ENCODE measurements around the gene CACNA1B. TPM values are rescaled to one million over a fixed set of nuclear protein-coding genes. Genes with fewer than 3 reads are reported as not detected.

The CACNA1B gene
- total and polyA plus RNA-seq, 7 experiments from 2014 or later = 0.07 TPM; not detected in 6

DNA sequence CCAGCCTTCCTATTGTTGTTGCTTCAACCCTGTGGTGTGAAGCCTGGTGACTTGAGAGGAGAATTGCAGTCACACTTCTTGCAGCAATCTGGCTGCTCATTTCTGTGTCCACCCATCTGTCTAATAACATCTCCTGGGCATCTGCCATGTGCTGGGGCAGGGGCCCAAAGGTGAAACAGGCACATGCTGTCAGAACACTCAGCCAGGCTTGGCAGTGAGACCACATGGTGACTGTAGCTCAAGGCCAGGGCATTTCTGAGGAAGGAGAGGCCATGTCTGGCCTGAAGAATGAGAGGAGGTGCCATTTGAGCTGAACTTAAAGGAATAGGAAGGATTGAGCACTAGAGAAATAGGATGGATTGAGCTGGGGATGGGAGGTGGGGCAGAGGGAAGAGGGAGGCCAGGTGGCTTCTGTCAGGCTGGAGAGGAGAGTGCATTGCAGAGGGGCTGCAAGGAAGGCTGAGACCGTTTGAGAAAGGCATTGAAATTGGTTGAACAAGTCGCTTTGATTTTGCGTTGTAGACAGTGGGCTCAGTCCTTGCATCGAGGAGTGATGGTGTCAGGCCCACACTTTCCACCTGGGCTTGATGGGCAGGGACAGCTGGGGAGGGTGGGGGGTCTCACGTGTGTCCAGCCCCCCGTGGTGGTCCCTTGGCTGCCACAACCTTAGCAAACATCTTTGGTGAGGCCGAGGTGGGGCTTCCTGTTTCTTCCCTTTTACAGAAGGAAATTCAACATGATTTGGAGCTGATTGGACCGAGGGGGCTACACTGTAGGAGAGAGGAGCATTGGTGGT lies 222.4 kb downstream of the CACNA1B start:
- Histone ChIP-seq H3K36me3 (ENCODE audit: control insufficient read depth in 2 of 3, insufficient read depth in 3 of 3, low read length in 3 of 3) (no peaks in the 10 kb centered on the region), H3K4me3 (ENCODE audit: low read length) (no peak overlapping the region), H3K4me1 (ENCODE audit: control insufficient read depth in 2 of 2, insufficient read depth in 2 of 2, low read length in 2 of 2) (no peaks in the 10 kb centered on the region), H3K27ac (ENCODE audit: low read depth, low read length) (no peak overlapping the region), H3K9me3 (ENCODE audit: control insufficient read depth in 2 of 3, low read length in 3 of 3) (no peaks in the 10 kb centered on the region), H3K27me3 (ENCODE audit: control insufficient read depth in 2 of 2, insufficient read depth in 2 of 2, low read length in 2 of 2) (no peaks in the 10 kb centered on the region)
- peak overlapping the region in 3 of 9 donors; percentile 22 to 34 (median 30) for H3K27ac Mint-ChIP-seq
- H3K4me3 Mint-ChIP-seq = no peak overlapping the region
- ChIA-PET CTCF (no interaction called here), POLR2A (no interaction called here)
- no peaks in the 10 kb centered on the region for H3K4me1 Mint-ChIP-seq
- no peak for ATAC-seq
- intact Hi-C loops (cut with micrococcal nuclease) = no loop called here
- peak in 1 of 9 donors; percentile 1 for DNase-seq
- H3K36me3 Mint-ChIP-seq = no peaks in the 10 kb centered on the region
- no peaks in the 10 kb centered on the region for H3K27me3 Mint-ChIP-seq
- peaks cover 0 to 2% (median 0%) of the 10 kb centered on the region in 11 donors for H3K9me3 Mint-ChIP-seq

DNA sequence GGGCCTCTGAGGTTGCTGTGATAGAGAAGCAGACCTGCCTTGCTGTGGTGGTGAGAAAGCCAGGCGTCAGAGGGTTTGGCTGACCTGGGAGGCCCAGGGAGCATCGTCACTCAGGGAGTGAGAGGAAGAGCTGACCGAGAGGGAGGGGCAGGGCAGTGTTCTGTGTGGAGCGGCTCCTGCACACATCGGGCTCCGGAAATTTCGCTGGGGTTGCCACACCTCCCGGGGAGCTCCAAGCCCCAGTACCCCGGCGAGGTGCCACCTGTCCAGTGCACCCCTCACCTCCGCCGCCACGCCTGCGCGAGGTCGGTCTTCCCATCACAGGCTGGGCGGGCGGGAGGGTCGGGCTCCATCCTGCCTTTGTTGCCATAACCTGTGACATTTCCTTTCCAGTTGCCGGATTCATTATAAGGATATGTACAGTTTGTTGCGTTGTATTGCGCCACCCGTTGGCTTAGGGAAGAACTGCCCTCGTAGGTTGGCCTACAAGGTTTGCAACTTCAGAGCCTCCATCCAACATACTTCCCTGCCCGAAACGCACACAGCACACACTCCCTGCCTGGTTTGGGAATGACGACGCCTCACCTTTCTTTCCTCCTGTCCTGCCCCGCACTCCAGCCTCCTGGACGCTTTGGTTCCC lies 223.2 kb downstream of the CACNA1B start:
- Mint-ChIP-seq H3K4me3 (no peak overlapping the region), H3K27me3 (peaks cover 0 to 1% (median 0%) of the 10 kb centered on the region in 5 donors), H3K4me1 (no peaks in the 10 kb centered on the region), H3K27ac (no peak overlapping the region), H3K36me3 (no peaks in the 10 kb centered on the region), H3K9me3 (peaks cover 0 to 2% (median 0%) of the 10 kb centered on the region in 11 donors)
- H3K27ac ChIP-seq (ENCODE audit: low read depth, low read length) = no peak overlapping the region
- H3K4me1 ChIP-seq (ENCODE audit: control insufficient read depth in 2 of 2, insufficient read depth in 2 of 2, low read length in 2 of 2) = no peaks in the 10 kb centered on the region
- peak in 1 of 9 donors; percentile 2 for DNase-seq
- POLR2A ChIA-PET = no interaction called here
- H3K36me3 ChIP-seq (ENCODE audit: control insufficient read depth in 2 of 3, insufficient read depth in 3 of 3, low read length in 3 of 3) = no peaks in the 10 kb centered on the region
- no peak for ATAC-seq
- CTCF ChIA-PET = no interaction called here
- intact Hi-C loops (cut with micrococcal nuclease) = no loop called here
- H3K4me3 ChIP-seq (ENCODE audit: low read length) = no peak overlapping the region
- H3K27me3 ChIP-seq (ENCODE audit: control insufficient read depth in 2 of 2, insufficient read depth in 2 of 2, low read length in 2 of 2) = no peaks in the 10 kb centered on the region
- H3K9me3 ChIP-seq (ENCODE audit: control insufficient read depth in 2 of 3, low read length in 3 of 3) = no peaks in the 10 kb centered on the region

DNA sequence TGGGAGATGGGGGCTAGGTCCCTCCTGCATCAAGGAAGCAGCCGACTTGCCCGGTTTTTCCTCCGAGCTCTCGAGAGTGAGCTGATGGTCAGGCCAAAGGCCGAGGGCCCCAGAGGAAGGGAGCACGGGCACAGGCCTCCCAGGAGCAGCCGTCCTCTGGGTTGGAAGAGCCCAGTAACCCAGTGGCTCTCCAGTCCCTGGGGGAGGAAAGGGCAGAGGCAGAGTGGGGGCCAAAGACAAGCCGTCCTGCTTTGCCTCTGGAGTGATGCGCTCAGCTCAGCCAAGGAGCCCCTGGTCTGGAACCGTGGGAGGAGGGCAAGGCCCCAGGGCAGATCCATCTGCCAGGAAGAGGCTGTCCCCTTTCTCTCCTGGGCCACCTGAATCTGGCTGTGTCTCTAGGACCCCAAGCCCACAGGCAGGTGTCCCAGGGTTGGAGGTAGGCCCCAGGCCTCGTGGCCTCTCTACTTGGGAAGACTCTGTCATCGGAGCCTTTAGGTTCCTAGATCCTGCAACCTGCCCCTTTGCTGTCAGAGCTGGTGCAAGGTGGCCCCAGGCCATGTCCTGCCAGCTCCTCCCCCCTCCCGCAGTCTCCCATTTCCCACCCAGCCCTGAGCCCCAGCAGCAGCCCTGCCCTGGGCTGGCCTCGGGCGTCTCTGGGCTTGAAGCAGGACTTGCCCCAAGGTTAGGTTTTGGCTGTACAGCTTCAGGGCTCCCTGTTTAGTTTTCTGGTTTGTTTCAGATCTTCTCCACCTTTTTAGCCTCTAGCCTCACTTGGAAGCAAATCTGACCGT lies 224.1 kb downstream of the CACNA1B start:
- H3K27me3 Mint-ChIP-seq = peaks cover 0 to 9% (median under 1%) of the 10 kb centered on the region in 5 donors
- H3K27ac Mint-ChIP-seq = no peak overlapping the region

DNA sequence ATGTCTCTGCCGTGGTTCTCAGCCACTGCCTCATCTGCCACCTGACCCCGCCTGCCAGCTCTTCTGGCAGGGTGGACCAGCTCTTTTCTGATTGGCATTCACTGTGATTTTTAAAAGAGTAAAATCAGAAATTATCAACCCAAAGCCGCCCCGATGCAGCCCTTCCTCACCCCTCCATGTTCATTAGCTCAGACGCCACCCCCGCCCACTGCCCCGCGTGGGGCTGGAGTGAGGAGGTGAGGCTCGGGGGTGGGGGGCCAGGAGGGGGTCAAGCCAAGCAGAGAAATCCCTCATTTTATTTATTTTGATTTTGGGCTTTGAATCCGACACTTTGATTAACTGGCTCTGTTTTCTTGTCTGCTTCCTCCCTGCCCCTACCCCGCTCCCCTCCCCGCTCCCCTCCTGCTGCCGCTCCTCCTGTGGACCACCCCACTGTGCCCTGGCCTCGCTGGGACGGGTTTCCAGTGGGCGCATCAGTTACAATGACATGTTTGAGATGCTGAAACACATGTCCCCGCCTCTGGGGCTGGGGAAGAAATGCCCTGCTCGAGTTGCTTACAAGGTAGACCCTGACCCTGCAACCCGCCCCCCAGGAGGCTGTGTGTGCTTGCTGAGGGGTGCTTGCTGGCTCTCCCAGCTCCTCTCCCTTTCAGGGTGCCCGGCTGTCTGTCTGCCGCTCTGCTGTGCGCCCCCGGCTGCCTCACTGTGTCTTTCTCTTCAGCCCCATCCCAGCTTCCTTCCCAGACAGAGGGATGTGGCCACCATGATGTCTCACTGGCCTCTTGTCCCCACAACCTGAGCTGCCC lies 224.9 kb downstream of the CACNA1B start:
- no peak for ATAC-seq
- intact Hi-C loops (cut with micrococcal nuclease) = no loop called here
- POLR2A ChIA-PET = no interaction called here

More for the DNA sequence above, 224.1 kb downstream of the CACNA1B start:
- Histone ChIP-seq H3K27me3 (ENCODE audit: control insufficient read depth in 2 of 2, insufficient read depth in 2 of 2, low read length in 2 of 2) (no peaks in the 10 kb centered on the region), H3K27ac (ENCODE audit: low read depth, low read length) (no peak overlapping the region), H3K4me3 (ENCODE audit: low read length) (no peak overlapping the region), H3K4me1 (ENCODE audit: control insufficient read depth in 2 of 2, insufficient read depth in 2 of 2, low read length in 2 of 2) (no peaks in the 10 kb centered on the region), H3K9me3 (ENCODE audit: control insufficient read depth in 2 of 3, low read length in 3 of 3) (no peaks in the 10 kb centered on the region), H3K36me3 (ENCODE audit: control insufficient read depth in 2 of 3, insufficient read depth in 3 of 3, low read length in 3 of 3) (no peaks in the 10 kb centered on the region)
- ATAC-seq (no peak), DNase-seq (no peak)
- no peak overlapping the region for H3K4me3 Mint-ChIP-seq
- H3K9me3 Mint-ChIP-seq = peaks cover 0 to 2% (median 0%) of the 10 kb centered on the region in 11 donors
- intact Hi-C loops (cut with micrococcal nuclease) = no loop called here
- CTCF ChIA-PET = no interaction called here
- no peaks in the 10 kb centered on the region for H3K36me3 Mint-ChIP-seq
- POLR2A ChIA-PET = no interaction called here
- no peaks in the 10 kb centered on the region for H3K4me1 Mint-ChIP-seq

DNA sequence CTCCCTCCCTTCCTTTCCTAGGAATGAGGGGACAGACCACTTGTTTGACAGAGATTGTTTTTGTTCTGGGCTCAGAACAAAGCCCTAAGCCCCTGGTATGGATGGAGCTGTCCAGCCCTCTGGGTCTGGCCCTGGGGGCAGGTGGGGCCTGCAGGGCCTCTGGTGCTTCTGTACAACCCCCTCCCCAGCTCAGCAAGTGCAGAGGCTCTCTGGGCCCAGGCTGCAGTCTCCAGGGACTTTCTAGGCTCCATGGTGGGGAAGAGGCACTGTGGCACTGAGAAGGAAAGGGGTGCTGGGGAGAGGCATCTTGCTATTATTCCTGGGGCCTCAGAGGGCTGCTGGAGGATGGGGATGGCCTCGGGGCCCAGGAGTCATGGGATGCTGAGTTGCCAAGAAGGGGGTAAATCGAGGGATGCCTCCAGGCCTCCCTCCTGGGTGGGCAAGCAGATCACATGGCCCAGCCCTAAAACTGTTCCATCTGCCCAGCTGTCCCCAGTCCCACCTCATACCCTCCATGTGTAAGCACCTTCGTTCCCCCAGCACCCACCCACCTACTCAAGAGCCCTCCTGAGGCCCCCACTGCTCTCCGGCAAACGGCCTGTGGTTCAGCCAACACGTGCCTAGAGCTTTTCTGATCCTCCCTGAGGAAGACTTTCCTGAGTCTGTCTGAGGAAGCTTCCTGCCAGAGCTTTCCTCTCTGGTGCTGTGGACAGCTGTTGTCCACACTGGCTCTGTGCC lies 225.7 kb downstream of the CACNA1B start:
- Mint-ChIP-seq H3K9me3 (peaks cover 0 to 2% (median 0%) of the 10 kb centered on the region in 11 donors), H3K27me3 (peaks cover 0 to 18% (median 9%) of the 10 kb centered on the region in 5 donors), H3K4me3 (no peak overlapping the region), H3K27ac (no peak overlapping the region), H3K36me3 (no peaks in the 10 kb centered on the region), H3K4me1 (no peaks in the 10 kb centered on the region)
- POLR2A ChIA-PET = no interaction called here
- ATAC-seq = no peak
- no peaks in the 10 kb centered on the region for H3K27me3 ChIP-seq (ENCODE audit: control insufficient read depth in 2 of 2, insufficient read depth in 2 of 2, low read length in 2 of 2)
- no peaks in the 10 kb centered on the region for H3K4me1 ChIP-seq (ENCODE audit: control insufficient read depth in 2 of 2, insufficient read depth in 2 of 2, low read length in 2 of 2)
- no peak overlapping the region for H3K27ac ChIP-seq (ENCODE audit: low read depth, low read length)
- intact Hi-C loops (cut with micrococcal nuclease) = no loop called here
- no peak overlapping the region for H3K4me3 ChIP-seq (ENCODE audit: low read length)
- H3K36me3 ChIP-seq (ENCODE audit: control insufficient read depth in 2 of 3, insufficient read depth in 3 of 3, low read length in 3 of 3) = no peaks in the 10 kb centered on the region
- CTCF ChIA-PET = no interaction called here
- H3K9me3 ChIP-seq (ENCODE audit: control insufficient read depth in 2 of 3, low read length in 3 of 3) = no peaks in the 10 kb centered on the region
- no peak for DNase-seq

More for the DNA sequence above, 224.9 kb downstream of the CACNA1B start:
- no peaks in the 10 kb centered on the region for H3K4me1 Mint-ChIP-seq
- H3K27me3 Mint-ChIP-seq = peaks cover 0 to 16% (median 9%) of the 10 kb centered on the region in 5 donors
- Histone ChIP-seq H3K9me3 (ENCODE audit: control insufficient read depth in 2 of 3, low read length in 3 of 3) (no peaks in the 10 kb centered on the region), H3K27ac (ENCODE audit: low read depth, low read length) (no peak overlapping the region), H3K27me3 (ENCODE audit: control insufficient read depth in 2 of 2, insufficient read depth in 2 of 2, low read length in 2 of 2) (no peaks in the 10 kb centered on the region), H3K36me3 (ENCODE audit: control insufficient read depth in 2 of 3, insufficient read depth in 3 of 3, low read length in 3 of 3) (no peaks in the 10 kb centered on the region), H3K4me1 (ENCODE audit: control insufficient read depth in 2 of 2, insufficient read depth in 2 of 2, low read length in 2 of 2) (no peaks in the 10 kb centered on the region), H3K4me3 (ENCODE audit: low read length) (no peak overlapping the region)
- peaks cover 0 to 2% (median 0%) of the 10 kb centered on the region in 11 donors for H3K9me3 Mint-ChIP-seq
- CTCF ChIA-PET = no interaction called here
- H3K36me3 Mint-ChIP-seq = no peaks in the 10 kb centered on the region
- no peak for DNase-seq
- H3K27ac Mint-ChIP-seq = no peak overlapping the region
- H3K4me3 Mint-ChIP-seq = no peak overlapping the region

DNA sequence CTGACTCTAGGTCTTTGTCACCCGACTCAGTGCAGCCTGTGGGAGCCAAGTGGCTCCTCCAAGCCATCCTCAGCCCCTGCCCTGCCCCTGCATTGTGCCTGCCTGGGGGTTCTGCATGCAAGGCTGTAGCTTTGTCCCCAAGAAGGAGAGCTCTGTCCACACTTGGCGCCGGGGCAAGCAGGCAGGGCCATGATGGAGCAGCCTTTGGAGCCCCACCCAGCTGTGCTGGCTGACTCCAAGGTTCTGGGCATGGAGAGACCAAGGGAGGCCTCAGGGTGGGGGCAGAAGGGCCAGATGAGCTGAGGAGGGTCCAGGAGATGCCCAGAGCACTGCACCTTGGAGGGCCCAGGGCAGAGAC lies 226.2 kb downstream of the CACNA1B start:
- ChIA-PET POLR2A (no interaction called here), CTCF (no interaction called here)
- H3K9me3 ChIP-seq (ENCODE audit: control insufficient read depth in 2 of 3, low read length in 3 of 3) = no peaks in the 10 kb centered on the region
- DNase-seq = no peak
- H3K36me3 ChIP-seq (ENCODE audit: control insufficient read depth in 2 of 3, insufficient read depth in 3 of 3, low read length in 3 of 3) = no peaks in the 10 kb centered on the region
- H3K27me3 ChIP-seq (ENCODE audit: control insufficient read depth in 2 of 2, insufficient read depth in 2 of 2, low read length in 2 of 2) = no peaks in the 10 kb centered on the region
- Mint-ChIP-seq H3K27ac (no peak overlapping the region), H3K4me1 (no peaks in the 10 kb centered on the region), H3K27me3 (peaks cover 0 to 18% (median 9%) of the 10 kb centered on the region in 5 donors), H3K4me3 (no peak overlapping the region), H3K9me3 (peaks cover 0 to 2% (median 0%) of the 10 kb centered on the region in 11 donors), H3K36me3 (no peaks in the 10 kb centered on the region)
- intact Hi-C loops (cut with micrococcal nuclease) = no loop called here
- H3K4me1 ChIP-seq (ENCODE audit: control insufficient read depth in 2 of 2, insufficient read depth in 2 of 2, low read length in 2 of 2) = no peaks in the 10 kb centered on the region
- no peak overlapping the region for H3K27ac ChIP-seq (ENCODE audit: low read depth, low read length)
- H3K4me3 ChIP-seq (ENCODE audit: low read length) = no peak overlapping the region
- no peak for ATAC-seq

Measured in naive thymus-derived CD4-positive, alpha-beta T cell (primary cell).